Mucosa of gallbladder (tissue), 1 donor: ENCODE results near the gene STAT3. TPM values are rescaled to one million over a fixed set of nuclear protein-coding genes. Genes with fewer than 3 reads are reported as not detected.
"Not testable (repeated sequence)": the region's sequence is repeated elsewhere in the genome, so short reads cannot be mapped to it uniquely, and the experiment has no call there.

Source experiments
- DNase-seq: peaks from one replicate; pipeline ENCODE4 v3.0.0-alpha.2; 2020; ENCODE audit warnings: low spot score
- total RNA-seq: library from RNA; stranded (reverse); gene quantifications from one replicate; pipeline ENCODE4 v1.2.1, GENCODE V29; 2021
- donor health status: DM: no; HTN: no; CAD: no.

The STAT3 gene
- total RNA-seq, 1 donor from 2014 or later, result 140 TPM

DNA sequence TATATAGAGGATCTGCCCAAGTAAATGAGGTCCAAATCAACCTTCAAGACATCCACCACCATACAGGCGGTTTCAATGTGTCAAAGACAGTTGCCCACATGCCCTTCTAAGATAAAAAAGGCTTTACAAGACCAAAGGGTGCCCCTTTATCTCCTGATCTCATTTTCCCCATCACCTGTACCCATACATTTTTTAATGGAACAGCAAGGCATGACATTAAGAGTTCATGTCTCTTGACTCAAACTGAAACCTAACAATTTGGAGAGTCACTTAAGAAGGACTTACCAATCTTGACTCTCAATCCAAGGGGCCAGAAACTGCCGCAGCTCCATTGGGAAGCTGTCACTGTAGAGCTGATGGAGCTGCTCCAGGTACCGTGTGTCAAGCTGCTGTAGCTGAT, 40.1 kb downstream of the STAT3 start:
- DNase-seq, result no peak

DNA sequence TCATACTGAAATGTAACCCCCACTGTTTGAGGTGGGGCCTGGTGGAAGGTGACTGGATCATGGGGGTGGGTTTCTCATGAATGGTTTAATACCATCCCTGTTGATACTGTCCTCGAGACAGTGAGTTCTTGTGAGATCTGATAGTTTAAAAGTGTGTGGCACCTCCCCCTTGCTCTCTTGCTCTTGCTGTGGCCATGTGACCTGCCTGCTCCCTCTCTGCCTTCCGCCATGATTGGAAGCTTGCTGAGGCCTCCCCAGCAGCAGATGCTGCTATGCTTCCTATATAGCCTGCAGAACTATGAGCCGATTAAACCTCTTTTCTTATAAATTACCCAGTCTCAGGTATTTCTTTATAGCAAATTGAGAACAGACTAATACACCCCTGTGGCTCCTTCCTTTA, 40.6 kb downstream of the STAT3 start:
- DNase-seq, result no peak

DNA sequence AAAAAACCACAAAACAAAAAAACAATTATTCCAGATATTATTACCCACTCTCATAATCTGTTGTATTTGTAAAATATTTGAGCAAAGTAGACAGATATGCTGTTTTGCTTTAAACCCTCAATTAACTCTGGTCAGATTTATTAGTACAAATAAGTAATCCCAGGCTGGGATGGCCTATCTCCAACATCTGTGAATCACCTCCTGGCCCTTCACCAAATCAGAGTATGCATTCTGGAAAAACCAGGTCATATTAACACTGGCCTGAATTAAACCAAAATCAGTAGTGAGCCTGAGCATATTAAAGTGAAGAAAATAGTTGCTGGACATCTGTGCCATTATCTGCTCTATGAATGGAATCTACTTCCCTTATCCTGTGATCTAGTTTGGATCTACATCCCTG, 41.0 kb downstream of the STAT3 start:
- peak; percentile 59 for DNase-seq

DNA sequence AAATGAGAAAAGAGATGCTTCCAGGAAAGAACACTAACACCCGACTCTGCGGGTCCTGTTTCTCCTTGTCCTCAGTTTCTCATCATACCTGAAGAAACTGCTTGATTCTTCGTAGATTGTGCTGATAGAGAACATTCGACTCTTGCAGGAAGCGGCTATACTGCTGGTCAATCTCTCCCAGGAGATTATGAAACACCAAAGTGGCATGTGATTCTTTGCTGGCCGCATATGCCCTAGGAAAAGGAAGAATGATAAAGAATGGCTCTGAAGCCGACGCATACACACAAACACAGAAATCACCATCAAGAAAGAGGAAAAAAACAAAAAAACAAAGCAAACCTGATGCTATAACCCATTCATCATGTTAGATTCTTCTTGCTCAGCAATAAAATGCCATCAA, 41.8 kb downstream of the STAT3 start:
- no peak for DNase-seq

DNA sequence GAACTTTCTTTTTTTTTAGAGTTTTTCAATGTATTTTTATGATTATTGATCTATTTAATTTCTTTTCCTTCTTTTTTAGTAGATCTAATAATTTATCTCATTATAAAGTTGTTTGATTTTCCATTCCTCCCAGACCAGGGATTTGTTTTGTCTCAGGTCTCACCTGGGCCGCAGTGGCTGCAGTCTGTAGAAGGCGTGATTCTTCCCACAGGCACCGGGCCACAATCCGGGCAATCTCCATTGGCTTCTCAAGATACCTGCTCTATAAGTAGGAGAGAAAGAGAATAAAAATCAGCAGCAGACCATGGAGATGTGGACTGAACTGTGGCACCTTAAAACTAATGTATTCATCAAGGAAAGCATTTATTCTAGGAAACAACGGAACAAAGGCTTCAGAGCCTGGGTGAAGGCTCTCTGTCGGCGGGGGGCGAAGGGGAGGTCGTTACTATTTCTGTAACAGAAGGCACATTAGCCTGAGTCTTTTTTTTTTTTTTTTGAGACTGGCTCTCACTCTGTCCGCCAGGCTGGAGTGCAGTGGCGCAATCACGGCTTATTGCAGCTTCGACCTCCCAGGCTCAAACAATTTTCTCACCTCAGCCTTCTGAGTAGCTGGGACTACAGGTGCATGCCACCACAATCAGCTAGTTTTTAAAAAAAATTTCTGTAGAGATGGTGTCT, 42.7 kb downstream of the STAT3 start:
- no peak for DNase-seq

DNA sequence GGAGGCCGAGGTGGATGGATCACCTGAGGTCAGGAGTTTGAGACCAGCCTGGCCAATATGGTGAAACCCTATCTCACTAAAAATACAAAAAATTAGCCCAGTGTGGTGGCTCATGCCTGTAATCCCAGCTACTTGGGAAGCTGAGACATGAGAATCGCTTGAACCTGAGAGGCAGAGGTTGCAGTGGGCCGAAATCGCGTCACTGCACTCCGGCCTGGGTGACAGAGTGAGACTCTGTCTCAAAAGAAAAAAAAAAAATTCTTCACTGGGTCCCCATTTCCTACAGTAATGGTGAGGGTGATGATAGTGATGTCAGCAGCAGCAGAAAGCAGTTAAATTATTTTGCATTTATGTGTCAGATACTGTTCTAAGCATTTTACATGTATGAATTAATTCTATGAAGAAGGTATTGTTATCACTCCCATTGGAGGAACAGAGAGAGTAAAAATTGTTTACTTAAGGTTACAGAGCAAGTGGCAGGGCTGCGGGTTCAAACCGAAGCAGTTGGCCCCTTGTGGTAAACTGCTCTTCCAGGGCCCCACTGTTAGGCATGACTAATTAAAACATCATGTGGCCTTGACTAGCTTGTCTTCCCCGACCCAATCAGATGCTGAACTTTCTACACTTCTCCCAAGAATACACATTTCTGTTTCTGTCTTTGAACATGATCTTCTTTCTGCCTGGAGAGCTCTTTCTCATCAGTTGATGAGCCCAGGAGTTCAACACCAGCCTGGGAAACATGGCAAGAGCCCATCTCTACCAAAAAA, 45.8 kb downstream of the STAT3 start:
- DNase-seq, result no peak

DNA sequence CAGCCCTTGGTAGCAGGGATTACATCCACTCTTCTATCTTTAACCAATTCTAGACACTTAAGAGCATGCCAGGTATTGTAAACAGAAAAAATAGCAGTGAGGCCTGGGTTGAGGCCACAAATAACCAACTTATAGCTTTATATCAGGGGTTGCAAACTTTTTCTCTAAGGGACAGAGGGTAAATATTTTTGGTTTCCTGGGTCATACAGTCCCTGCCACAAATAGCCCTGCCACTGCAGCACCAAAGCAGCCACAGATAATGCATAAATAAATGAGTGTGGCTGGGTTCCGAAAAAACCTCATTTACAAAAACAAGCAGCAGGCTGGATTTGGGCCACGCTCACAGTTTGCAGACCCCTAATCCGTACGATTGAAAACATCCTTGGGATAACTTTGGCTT, 46.7 kb downstream of the STAT3 start:
- DNase-seq, result no peak

DNA sequence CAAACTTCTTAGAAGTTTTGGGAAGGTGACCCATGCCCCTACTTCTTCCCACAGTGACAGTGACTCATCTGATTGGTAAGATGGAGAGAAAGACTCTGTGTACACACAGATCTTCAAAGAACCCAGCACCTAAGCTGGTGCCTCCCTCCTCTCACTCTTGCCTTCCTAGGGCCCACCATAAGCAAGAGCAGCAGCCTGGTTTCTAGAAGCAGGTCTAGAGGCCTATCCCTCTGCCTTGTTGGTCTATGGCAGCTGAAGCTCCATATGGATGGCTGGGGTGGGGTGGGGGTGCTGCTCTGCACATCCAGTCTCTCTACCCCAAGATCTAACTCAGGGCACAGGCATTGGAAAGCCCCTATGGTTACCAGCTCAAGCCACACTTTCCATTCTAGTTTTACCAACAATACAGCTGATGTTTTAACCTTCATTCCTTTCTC, 47.5 kb downstream of the STAT3 start:
- no peak for DNase-seq

DNA sequence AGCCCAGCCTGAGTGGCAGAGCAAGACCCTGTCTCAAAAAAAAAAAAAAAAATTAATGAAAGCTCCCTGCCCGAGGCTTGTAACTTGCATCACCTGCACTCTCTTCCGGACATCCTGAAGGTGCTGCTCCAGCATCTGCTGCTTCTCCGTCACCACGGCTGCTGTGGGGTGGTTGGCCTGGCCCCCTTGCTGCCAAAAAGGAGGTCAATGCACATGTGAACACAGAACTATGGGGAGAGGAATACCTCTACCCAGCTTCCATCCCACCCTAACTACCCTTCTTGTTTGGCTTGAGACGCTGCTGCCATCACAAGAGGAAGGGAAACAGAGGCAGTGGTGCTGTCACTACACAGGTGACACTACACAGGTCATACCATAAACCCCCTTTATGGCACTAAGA, 49.0 kb downstream of the STAT3 start:
- no peak for DNase-seq

DNA sequence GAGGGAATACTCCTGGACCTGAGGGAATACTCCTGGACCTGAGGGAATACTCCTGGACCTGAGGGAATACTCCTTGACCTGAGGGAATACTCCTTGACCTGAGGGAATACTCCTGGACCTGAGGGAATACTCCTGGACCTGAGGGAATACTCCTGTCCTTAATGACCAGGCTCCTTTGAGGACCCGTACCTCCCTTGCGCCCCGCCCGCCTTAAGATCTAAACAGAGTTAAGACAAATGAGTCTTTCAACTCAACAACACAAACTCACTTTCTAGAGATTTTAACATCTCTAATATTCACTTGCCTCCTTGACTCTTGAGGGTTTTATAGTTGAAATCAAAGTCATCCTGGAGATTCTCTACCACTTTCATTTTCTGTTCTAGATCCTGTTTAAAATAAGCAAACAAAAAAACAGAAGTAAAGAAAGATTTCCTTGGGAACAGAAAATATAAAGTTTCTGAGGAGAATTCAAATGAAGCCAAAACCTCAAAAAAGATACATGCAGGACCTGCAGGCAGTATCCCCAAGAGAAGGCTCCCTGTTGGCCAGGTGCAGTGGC, 49.7 kb downstream of the STAT3 start:
- no peak for DNase-seq

DNA sequence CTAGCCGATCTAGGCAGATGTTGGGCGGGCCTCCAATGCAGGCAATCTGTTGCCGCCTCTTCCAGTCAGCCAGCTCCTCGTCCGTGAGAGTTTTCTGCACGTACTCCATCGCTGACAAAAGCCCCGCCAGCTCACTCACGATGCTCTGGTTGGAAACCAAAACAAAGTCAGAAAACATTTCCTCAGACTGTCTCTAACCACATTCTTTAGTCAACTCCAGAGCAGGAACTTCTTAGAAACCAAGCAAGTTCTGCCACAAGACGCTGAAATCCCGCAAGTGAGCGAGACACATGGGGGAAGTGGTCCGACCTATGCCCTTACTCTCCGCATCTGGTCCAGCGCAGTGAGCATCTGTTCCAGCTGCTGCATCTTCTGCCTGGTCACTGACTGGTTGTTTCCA, 50.8 kb downstream of the STAT3 start:
- no peak for DNase-seq

DNA sequence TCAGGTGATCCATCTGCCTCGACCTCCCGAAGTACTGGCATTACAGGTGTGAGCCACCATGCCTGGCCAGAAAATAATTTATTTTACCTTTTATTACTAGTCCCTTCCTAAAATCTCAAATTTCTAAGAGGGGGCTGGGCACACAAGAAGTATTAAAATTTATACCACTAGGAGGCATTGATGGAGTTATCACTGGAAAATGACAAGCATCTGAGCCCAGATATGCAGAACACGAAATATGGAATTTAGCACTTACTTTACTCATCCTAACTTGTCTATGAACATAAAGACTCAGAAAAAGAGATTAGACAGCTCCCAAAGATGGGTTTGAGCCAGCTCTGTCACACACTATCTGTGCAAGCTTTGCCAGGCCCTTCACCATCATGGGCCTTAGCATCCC, 53.6 kb downstream of the STAT3 start:
- DNase-seq, result no peak

DNA sequence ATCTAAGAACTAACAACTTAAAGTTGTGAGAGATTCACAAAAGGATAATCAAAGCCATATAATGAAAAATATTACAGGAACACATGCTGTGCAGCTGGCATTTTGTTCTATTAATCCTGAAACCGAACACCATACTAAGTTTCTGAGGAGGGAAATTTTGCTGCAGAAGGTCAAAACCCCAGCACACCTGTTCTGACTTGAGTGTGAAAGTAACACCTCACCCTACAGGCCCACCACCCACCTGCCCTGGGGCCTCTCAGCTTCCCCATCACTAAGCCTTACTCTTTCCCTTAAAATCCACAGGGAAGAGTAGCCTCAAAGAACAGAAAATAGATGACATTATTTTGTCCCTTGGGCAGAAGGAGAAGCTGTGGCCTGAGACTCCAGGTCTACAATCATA, 55.2 kb downstream of the STAT3 start:
- no peak for DNase-seq

DNA sequence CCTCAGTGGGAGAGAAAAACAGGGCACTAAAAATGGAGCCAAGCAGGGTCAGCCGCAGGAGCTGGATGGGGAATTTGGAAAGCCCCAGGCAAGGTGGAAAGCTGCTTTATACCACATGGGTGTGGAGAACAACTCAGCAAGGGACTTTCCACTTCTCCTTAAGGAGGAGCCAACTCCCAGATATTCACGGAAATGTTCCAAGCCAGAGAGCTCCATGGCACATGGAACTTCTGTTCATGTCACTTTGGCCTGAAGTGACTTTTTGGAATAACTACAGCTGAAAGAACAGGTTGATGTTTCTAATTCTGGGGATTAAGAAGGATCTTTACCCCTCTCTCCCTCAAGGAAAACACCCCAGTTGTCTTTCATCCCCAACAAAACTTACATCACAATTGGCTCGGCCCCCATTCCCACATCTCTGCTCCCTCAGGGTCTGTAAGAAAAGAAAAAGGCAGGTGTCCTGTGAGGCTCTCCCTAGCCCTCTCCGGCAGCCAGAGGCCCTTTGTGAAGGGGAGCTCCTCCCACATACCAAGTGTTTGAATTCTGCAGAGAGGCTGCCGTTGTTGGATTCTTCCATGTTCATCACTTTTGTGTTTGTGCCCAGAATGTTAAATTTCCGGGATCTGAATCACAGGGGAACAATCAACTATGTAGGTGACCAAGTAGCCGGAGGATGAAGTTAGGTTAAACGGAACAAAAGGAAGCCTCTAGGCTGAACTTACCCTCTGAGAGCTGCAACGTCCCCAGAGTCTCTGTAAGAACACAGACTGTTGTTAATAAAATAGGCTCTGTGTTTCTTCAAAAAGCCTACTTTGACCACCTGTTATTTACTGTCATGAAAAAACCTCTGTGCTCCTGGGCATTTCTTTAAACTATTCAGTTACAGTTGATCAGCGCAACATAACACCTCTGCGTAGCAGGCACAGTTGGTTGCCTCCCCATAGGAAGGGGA, 58.9 kb downstream of the STAT3 start:
- no peak for DNase-seq

DNA sequence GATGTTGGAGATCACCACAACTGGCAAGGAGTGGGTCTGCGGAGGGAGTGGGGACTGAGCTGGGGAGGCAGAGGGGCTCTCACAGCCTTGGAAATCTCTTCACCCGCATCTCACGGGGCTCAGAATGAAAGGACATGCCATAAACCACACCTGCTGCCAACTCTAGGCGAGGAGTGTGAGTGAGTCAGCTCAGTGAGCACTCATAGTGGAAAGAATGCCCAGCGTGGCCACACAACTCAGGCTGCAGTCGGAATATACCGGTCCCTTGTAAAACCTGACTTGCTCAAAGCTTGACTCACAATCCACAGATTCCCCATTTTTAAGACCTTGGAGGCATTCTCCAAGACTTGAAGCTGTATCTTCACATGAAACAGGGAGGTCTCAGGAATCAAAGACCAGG, 63.2 kb downstream of the STAT3 start:
- no peak for DNase-seq

DNA sequence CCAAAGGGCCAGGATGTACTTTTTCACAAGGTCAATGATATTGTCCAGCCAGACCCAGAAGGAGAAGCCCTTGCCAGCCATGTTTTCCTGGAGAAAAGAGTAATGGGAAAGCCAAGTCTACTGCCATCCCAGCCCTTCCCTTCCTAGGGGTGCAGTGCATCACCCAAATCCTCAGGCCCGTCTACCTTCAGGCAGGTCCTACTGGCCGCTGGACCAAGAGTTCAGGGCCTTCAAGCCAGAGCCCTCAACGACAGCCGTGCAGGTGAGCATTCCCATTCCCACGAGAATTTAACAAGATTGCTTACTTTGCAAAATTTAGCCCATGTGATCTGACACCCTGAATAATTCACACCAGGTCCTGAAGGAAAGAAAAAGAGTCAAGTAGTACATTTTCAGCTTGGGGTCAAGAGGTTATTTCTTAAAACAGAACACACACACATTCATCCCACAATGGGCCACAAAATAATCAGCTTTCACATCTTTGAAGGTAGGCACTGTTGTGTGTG, 64.9 kb downstream of the STAT3 start:
- DNase-seq, result no peak

DNA sequence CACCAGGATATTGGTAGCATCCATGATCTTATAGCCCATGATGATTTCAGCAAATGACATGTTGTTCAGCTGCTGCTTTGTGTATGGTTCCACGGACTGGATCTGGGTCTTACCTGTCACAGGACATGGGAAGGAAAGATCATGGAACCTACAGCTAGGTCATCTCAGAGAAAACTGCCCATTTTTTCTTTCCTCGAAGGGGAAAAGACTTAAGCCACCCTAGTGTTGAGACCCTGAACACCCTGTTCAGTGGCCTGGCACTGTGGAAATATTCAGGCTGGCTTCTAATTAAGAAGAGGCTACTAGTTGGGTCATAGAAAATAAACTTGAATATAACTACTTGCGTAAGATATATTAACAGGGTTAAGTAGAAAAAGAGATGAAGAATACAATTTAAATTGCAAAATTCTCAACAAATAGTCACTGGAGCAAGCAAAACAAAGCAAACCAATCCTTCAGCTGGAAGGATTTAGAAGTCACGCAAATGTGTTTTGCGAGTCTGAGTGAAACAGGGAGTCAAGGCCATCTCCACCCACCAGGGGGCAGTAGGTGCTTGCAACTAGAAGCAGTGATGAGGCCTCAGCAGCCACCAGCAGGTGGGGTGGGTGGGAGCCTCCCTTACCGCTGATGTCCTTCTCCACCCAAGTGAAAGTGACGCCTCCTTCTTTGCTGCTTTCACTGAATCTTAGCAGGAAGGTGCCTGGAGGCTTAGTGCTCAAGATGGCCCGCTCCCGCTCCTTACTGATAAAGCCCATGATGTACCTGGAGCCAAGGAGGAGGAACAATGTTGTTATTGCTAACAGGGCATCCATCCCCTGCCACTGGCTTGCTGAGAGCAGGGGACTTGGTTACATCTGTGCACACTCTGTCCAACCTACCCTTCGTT, 65.6 kb downstream of the STAT3 start:
- peak; percentile 94 for DNase-seq

DNA sequence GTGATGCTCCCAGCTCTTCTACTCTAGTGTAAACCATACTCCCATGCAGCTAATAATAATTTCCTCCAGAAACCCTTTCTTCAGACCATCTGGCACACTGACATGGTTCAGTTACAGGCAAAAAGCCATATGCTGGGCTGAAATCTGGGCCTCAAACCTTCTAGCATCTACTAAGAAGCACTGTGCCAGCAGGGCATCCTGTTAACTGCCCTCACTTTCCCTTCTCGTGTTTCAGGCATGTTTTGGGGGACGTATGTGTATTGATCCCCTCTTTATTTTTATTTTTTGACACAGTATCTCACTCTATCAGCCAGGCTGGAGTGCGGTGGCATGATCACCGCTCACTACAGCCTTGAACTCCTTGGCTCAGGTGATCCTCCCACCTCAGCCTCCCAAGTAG, 66.7 kb downstream of the STAT3 start:
- DNase-seq, result no peak

DNA sequence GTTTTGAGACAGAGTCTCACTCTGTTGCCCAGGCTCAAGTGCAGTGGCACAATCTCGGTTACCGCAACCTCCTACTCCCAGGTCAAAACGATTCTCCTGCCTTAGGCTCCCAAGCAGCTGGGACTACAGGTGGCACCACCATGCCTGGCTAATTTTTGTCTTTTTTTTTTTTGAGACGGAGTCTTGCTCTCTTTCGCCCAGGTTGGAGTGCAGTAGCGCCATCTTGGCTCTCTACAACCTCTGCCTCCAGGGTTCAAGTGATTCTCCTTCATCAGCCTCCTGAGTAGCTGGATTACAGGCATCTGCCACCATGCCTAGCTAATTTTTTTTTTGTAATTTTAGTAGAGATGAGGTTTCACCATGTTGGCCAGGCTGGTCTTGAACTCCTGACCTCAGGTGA, 70.3 kb downstream of the STAT3 start:
- not testable (repeated sequence) for DNase-seq

DNA sequence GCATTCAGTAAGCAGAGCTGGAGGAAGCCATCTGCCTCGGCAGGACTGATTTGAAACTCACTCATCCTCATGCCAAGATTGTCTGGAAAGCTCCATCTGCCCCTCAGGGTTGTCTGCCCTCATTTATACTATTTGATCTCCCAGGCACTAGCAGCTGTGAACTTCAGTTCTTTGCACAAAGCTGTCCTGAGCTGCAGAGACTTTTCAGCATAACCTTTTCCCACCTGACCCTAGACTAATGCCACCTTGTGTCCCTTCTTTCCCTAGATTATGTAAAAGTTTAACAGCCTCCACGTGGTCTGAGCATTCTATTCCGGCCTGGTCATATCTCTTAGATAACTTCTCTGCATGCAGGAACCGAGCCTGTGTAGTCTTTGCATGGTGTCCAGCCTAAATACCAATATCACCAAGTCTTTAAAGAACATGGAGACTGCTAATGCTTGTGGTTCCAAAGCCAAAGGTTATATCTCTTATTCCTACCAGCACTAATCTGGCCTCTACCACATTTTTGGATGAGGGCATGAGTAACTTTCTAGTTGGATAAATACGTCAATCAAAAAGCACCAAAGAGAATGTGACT, 70.9 kb downstream of the STAT3 start:
- no peak for DNase-seq

DNA sequence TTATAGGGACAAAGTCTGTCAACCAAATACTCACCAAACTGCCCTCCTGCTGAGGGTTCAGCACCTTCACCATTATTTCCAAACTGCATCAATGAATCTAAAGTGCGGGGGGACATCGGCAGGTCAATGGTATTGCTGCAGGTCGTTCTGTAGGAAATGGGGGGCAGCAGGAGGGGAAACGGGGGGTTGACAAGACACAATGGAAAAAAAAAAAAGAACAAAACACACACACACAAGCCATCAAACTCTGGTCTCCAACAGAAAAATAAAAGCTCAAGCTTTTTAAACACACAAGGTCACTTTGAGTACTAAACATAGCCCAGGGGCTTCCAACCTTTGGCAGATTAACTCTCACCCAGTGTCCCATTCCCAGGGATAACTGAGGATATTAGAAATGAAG, 71.5 kb downstream of the STAT3 start:
- no peak for DNase-seq
